Osteocyte (in vitro differentiated cells): ENCODE results near the gene ALOX12B. TPM values are rescaled to one million over a fixed set of nuclear protein-coding genes. Genes with fewer than 3 reads are reported as not detected.

Experiments
- DNase-seq: peaks from one replicate; pipeline ENCODE4 v3.0.0; 2021; ENCODE audit warnings: mixed read lengths; ENCODE audit not compliant: unreplicated experiment; ENCODE audit errors: extremely low spot score
- H3K27ac Mint-ChIP-seq: one replicate; pipeline ENCODE4 v1.8.0; 2021; ENCODE audit warnings: mild to moderate bottlenecking, mixed read lengths; ENCODE audit not compliant: unreplicated experiment
- H3K27me3 Mint-ChIP-seq: one replicate; pipeline ENCODE4 v1.8.0; 2021; ENCODE audit warnings: mixed read lengths; ENCODE audit not compliant: unreplicated experiment
- H3K36me3 Mint-ChIP-seq: one replicate; pipeline ENCODE4 v1.8.0; 2021; ENCODE audit warnings: mixed read lengths; ENCODE audit not compliant: unreplicated experiment
- H3K4me1 Mint-ChIP-seq: one replicate; pipeline ENCODE4 v1.8.0; 2021; ENCODE audit warnings: mixed read lengths; ENCODE audit not compliant: unreplicated experiment
- H3K4me3 Mint-ChIP-seq: one replicate; pipeline ENCODE4 v1.8.0; 2021; ENCODE audit warnings: mild to moderate bottlenecking, moderate library complexity, mixed read lengths; ENCODE audit not compliant: unreplicated experiment
- H3K9me3 Mint-ChIP-seq: one replicate; pipeline ENCODE4 v1.8.0; 2021; ENCODE audit warnings: mixed read lengths; ENCODE audit not compliant: unreplicated experiment
- CTCF ChIP-seq: fragments of 200-600 bp; sonication (generic); IDR thresholded peaks from 2 replicates; pipeline ENCODE4 v1.5.0; 2021; ENCODE audit warnings: antibody characterized with exemption, mild to moderate bottlenecking, moderate library complexity
- long read RNA-seq: library from polyadenylated mRNA; unstranded; transcript quantifications from one replicate; pipeline ENCODE4 v2.0.0, GENCODE V29; 2021
- total RNA-seq: library from RNA; stranded (reverse); gene quantifications from 2 replicates; pipeline ENCODE4 v1.2.1, GENCODE V29; 2021

The ALOX12B gene
- total RNA-seq = not detected in 2 replicates
- long read RNA-seq = 0 reads

GRCh38 chr17:8087075-8087951, at the start of gene ALOX12B:
Gene ALOX12B (minus strand): TSS chr17:8087716. CDS start chr17:8087442, 274 bp downstream.
- no peak within 1 kb of the TSS for H3K27ac Mint-ChIP-seq
- H3K4me3 Mint-ChIP-seq = no peak within 1 kb of the TSS
- no peaks in the 10 kb centered on the region for H3K36me3 Mint-ChIP-seq
- TF ChIP-seq CTCF = no peak
- H3K9me3 Mint-ChIP-seq = no peaks in the 10 kb centered on the region
- H3K4me1 Mint-ChIP-seq = no peaks in the 10 kb centered on the region
- DNase-seq = no peak
- peaks cover 71% of the 10 kb centered on the region for H3K27me3 Mint-ChIP-seq

- no peak for DNase-seq
- Mint-ChIP-seq H3K4me1 (no peaks in the 10 kb centered on the region), H3K4me3 (no peak overlapping the region), H3K27ac (no peak overlapping the region), H3K36me3 (no peaks in the 10 kb centered on the region), H3K9me3 (no peaks in the 10 kb centered on the region), H3K27me3 (peaks cover 9% of the 10 kb centered on the region)
- no peak for TF ChIP-seq CTCF
Observed at GRCh38 chr17:8133941-8134340, 46.4 kb upstream of the ALOX12B start.

- H3K4me3 Mint-ChIP-seq = no peak overlapping the region
Observed at GRCh38 chr17:8133399-8133798, 45.9 kb upstream of the ALOX12B start.

GRCh38 chr17:8131844-8132441, 44.4 kb upstream of the ALOX12B start:
- no peak for DNase-seq
- H3K9me3 Mint-ChIP-seq = no peaks in the 10 kb centered on the region
- H3K4me1 Mint-ChIP-seq = peaks cover 4% of the 10 kb centered on the region
- H3K27ac Mint-ChIP-seq = no peak overlapping the region
- H3K36me3 Mint-ChIP-seq = no peaks in the 10 kb centered on the region
- peaks cover 9% of the 10 kb centered on the region for H3K27me3 Mint-ChIP-seq
- no peak for TF ChIP-seq CTCF
- H3K4me3 Mint-ChIP-seq = no peak overlapping the region

More at GRCh38 chr17:8133399-8133798, 45.9 kb upstream of the ALOX12B start:
- Mint-ChIP-seq H3K27ac (no peak overlapping the region), H3K9me3 (no peaks in the 10 kb centered on the region), H3K36me3 (no peaks in the 10 kb centered on the region), H3K4me1 (no peaks in the 10 kb centered on the region), H3K27me3 (peaks cover 9% of the 10 kb centered on the region)
- DNase-seq = no peak
- TF ChIP-seq CTCF = no peak

GRCh38 chr17:8128125-8128784, 40.7 kb upstream of the ALOX12B start:
- TF ChIP-seq CTCF = no peak
- Mint-ChIP-seq H3K9me3 (no peaks in the 10 kb centered on the region), H3K4me3 (no peak overlapping the region), H3K27me3 (peaks cover 9% of the 10 kb centered on the region), H3K27ac (no peak overlapping the region), H3K4me1 (peaks cover 37% of the 10 kb centered on the region), H3K36me3 (no peaks in the 10 kb centered on the region)
- no peak for DNase-seq
